Tongue (tissue), 2 donors: ENCODE measurements around the gene MGAT5. TPM values are rescaled to one million over a fixed set of nuclear protein-coding genes. Genes with fewer than 3 reads are reported as not detected.
A peak's percentile ranks its signal among the peaks of the same experiment; 100 is the strongest.

Experiments used
- DNase-seq: peaks from one replicate; pipeline ENCODE4 v3.0.0-alpha.2; 2015
- total RNA-seq: library from RNA; depleted of rRNA; stranded (reverse); fragments of >200 nt; gene quantifications from one replicate; pipeline ENCODE4 v1.2.3, GENCODE V29; 2014

MGAT5 gene
- total RNA-seq = 48.1 TPM

- peak; percentile 52 for DNase-seq
Observed at GRCh38 chr2:134253804-134254203, at the start of gene MGAT5. MGAT5 (plus strand) TSS chr2:134254072; CDS start chr2:134254404, 332 bp downstream.

GRCh38 chr2:134205087-134205486 is 48.8 kb upstream of the MGAT5 start:
- no peak for DNase-seq

- no peak for DNase-seq
Observed at GRCh38 chr2:134206031-134206430, 47.8 kb upstream of the MGAT5 start.

- peak; percentile 21 for DNase-seq
Observed at GRCh38 chr2:134206573-134206972, 47.3 kb upstream of the MGAT5 start.

GRCh38 chr2:134207589-134208209 is 46.2 kb upstream of the MGAT5 start:
- DNase-seq = peak; percentile 66

- DNase-seq = no peak
Observed at GRCh38 chr2:134208825-134209224, 45.0 kb upstream of the MGAT5 start.

GRCh38 chr2:134212746-134213145 is 41.1 kb upstream of the MGAT5 start:
- DNase-seq = no peak

GRCh38 chr2:134216152-134216829 is 37.6 kb upstream of the MGAT5 start:
- peak; percentile 48 for DNase-seq

GRCh38 chr2:134217351-134217750 is 36.5 kb upstream of the MGAT5 start:
- DNase-seq = no peak

- DNase-seq = no peak
Observed at GRCh38 chr2:134217924-134218323, 35.9 kb upstream of the MGAT5 start.

GRCh38 chr2:134218414-134218813 is 35.5 kb upstream of the MGAT5 start:
- DNase-seq = no peak

- no peak for DNase-seq
Observed at GRCh38 chr2:134218930-134219658, 34.8 kb upstream of the MGAT5 start.

- no peak for DNase-seq
Observed at GRCh38 chr2:134220344-134220974, 33.4 kb upstream of the MGAT5 start.

- DNase-seq = no peak
Observed at GRCh38 chr2:134224005-134224404, 29.9 kb upstream of the MGAT5 start.

- no peak for DNase-seq
Observed at GRCh38 chr2:134225173-134225572, 28.7 kb upstream of the MGAT5 start.

GRCh38 chr2:134225841-134226240 is 28.0 kb upstream of the MGAT5 start:
- no peak for DNase-seq

GRCh38 chr2:134226601-134227000 is 27.3 kb upstream of the MGAT5 start:
- DNase-seq = no peak

GRCh38 chr2:134227666-134228065 is 26.2 kb upstream of the MGAT5 start:
- DNase-seq = no peak

GRCh38 chr2:134228493-134228903 is 25.4 kb upstream of the MGAT5 start:
- no peak for DNase-seq

- DNase-seq = no peak
Observed at GRCh38 chr2:134229540-134229939, 24.3 kb upstream of the MGAT5 start.

- no peak for DNase-seq
Observed at GRCh38 chr2:134230885-134231284, 23.0 kb upstream of the MGAT5 start.

- DNase-seq = no peak
Observed at GRCh38 chr2:134231301-134231964, 22.4 kb upstream of the MGAT5 start.
